ENCODE measurements around the gene ZNF532.
"Not testable (repeated sequence)": the region's sequence is repeated elsewhere in the genome, so short reads cannot be mapped to it uniquely, and the experiment has no call there.

Gene ZNF532, protein sequence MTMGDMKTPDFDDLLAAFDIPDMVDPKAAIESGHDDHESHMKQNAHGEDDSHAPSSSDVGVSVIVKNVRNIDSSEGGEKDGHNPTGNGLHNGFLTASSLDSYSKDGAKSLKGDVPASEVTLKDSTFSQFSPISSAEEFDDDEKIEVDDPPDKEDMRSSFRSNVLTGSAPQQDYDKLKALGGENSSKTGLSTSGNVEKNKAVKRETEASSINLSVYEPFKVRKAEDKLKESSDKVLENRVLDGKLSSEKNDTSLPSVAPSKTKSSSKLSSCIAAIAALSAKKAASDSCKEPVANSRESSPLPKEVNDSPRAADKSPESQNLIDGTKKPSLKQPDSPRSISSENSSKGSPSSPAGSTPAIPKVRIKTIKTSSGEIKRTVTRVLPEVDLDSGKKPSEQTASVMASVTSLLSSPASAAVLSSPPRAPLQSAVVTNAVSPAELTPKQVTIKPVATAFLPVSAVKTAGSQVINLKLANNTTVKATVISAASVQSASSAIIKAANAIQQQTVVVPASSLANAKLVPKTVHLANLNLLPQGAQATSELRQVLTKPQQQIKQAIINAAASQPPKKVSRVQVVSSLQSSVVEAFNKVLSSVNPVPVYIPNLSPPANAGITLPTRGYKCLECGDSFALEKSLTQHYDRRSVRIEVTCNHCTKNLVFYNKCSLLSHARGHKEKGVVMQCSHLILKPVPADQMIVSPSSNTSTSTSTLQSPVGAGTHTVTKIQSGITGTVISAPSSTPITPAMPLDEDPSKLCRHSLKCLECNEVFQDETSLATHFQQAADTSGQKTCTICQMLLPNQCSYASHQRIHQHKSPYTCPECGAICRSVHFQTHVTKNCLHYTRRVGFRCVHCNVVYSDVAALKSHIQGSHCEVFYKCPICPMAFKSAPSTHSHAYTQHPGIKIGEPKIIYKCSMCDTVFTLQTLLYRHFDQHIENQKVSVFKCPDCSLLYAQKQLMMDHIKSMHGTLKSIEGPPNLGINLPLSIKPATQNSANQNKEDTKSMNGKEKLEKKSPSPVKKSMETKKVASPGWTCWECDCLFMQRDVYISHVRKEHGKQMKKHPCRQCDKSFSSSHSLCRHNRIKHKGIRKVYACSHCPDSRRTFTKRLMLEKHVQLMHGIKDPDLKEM (N-terminal part only)

DNA sequence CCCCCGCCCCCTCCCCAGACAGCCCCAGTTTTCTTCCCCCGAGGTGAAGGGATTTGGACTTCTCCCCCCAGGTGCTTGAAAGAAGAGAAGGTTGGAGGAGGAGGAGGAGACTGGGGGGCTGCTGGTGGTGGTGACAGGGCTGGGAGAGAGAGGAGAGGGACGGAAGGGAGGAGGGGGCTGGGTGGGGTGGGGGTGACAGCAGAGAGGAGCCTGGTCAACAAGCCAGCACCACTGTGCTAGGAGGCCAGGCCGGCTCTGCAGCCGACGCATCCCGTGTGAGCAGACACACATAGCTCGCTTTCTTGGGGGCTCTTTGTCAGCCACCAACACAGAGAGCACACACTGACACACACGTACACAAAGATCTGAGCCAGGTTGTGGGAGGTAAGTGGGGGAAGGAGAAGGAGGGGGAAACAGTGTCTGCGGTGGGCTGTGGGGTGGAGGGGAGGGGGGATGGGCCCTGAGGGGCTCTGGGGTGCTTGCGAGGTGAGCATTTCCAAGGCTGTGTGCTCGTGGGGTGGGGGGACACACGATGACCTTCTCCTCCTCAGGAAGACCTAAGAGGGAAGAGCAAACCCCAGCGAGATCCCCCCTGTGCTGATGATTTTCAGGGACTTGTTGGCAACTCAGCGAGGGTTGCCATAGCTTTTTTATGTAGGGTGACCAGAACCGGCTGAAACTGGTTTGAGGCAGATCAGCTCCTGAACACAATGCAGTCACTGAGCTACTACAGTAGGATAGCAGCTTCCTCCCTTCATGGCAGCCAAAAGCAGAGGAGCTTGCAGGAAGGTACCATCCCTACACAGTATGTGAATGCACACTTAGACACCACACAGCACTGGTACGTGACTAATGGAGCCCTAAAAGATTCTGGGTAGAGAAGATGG lies at the start of gene ZNF532:
Gene ZNF532, plus strand, starts transcription at position 732 of the 887 bp plus-strand sequence. CDS start 53,411 bp downstream, outside the sequence.
- DNase-seq = no peak

DNA sequence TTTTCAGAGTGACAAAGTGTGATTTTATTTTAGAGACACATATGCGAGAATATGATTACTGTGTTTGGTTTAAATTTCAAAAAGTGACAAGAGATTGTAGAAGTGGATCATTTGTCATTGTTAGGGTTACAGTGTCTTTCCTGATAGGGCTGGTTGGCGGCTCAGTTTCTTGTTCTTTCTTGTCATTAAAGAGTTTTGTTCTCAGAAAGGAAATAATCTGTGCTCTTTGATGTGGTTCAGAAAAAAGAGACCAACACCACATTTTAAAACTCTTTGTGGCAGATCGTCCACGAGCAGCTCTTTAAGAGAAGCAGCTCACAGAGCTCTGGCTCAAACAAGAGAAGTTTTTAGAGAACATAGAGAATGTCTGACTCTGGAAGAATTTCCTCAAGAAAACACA lies 45.6 kb upstream of the ZNF532 start:
- no peak for DNase-seq

DNA sequence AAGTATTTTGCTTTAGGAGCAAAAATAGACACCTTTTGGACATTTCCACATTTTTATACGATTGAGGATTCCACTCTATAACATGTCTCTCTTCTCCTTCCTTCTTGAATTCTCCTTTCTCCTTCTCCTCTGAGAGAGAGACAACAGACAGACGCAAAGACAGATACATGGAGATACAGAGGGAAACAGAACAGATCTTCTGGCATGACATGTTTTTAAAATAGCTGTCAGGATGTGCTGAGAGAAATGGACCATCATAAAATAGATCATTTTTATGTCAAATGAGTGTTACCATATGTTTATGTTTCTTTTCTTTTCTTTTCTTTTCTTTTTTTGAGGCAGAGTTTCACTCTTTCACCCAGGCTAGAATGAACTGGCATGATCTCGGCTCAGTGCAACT lies 44.4 kb upstream of the ZNF532 start:
- DNase-seq = no peak

DNA sequence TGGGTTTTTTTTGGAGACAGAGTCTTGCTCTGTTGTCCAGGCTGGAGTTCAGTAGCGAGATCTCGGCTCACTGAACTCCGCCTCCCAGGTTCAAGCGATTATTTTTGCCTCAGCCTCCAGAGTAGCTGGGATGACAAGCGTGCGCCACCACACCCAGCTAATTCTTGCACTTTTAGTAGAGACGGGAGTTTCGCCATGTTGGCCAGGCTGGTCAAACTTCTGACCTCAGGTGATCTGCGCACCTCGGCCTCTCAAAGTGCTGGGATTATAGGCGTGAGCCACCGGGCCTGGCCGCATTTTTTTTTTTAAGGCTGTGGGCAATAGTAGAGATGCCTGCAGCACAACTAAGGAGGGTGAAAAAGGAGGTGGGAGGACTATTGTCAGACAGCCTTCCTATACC lies 41.7 kb upstream of the ZNF532 start:
- no peak for DNase-seq

DNA sequence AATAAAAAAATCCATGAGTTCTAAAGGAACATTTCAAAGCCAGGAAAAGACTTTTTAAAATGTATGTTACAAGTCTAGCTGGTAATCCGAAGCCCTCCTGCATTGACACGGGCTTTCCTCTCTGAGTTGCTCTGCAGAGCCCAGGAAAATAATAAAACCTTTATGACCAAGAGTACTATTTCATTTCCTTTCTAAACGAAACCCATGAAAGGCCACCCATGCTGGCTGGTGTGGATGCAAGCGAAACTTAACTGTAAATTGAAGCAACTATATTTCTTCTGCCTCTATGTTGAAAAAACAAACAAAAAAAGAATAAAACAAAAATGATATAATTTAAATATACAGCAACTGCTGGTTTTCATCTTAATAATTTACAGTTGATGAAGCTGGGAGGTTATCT lies 41.3 kb upstream of the ZNF532 start:
- DNase-seq = no peak

DNA sequence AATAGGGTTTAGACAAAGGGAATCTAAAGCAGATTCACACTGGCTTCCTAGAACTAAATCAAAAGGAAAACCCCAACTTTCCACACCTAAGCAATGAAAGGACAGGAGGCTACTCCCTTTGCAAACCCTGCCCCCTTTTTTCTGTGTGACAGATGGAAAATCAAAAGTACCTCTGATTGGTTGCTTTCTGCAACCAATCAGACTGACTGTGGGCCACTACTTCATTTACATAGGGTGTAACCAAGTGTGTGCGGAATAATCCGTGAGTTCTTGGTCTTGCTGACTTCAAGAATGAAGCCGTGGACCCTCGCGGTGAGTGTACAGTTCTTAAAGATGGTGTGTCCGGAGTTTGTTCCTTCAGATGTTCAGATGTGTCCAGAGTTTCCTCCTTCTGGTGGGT lies 37.8 kb upstream of the ZNF532 start:
- DNase-seq = not testable (repeated sequence)

DNA sequence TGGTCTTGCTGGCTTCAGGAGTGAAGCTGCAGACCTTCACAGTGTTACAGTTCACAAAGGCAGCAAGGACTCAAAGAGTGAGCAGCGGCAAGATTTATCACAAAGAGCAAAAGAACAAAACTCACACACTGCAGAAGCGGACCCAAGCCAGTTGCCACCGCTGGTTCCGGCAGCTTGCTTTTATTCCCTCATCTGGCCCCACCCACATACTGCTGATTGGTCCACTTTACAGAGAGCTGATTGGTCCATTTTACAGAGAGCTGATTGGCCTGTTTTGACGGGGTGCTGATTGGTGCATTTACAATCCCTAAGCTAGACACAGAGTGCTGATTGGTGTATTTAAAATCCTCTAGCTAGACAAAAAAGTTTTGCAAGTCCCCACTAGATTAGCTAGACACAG lies 37.2 kb upstream of the ZNF532 start:
- DNase-seq = no peak

DNA sequence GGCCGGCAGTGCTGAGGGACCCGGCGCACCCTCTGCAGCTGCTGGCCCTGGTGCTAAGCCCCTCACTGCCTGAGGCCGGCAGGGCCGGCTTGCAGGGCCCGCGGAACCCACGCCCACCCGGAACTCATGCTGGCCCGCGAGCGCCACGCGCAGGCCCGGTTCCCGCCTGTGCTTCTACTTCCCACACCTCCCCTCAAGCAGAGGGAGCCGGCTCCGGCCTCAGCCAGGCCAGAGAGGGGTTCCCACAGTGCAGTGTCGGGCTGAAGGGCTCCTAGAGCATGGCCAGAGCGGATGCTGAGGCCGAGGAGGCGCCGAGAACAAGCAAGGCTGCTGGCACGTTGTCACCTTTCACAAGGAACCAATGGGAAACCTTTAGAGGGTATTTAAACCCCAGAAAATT lies 36.8 kb upstream of the ZNF532 start:
- DNase-seq = no peak

DNA sequence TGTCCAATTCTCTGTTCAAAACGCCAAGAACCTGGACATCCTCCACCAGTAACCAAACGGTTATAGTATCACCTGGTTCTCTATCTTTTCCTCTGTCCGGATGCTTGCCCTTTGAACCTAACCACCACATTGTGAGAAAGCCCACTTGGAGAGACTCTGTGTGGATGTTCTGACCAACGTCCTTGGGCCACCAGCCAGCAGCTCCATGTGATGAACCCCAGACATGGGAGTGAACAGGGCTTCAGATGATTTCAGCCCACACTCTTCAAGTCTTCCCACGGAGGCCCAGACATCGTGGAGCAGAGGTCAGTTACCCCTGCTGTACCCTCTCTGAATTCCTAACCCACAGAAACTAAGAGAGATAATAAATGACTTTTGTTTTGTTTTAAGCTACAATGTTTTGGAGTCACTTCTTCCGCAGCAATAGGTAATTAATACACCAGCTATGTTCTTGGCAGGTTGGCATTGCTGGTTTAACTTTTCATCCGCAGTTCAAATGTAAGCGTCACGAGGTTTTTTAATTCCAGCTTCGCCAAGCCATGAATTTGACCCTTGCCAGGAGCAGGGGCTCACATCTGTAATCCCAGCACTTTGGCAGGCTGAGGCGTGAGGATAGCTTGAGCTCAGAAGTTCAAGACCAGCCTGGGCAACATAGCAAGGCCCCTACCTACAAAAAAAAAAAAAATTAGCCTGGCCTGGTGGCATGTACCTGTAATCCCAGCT lies 36.1 kb upstream of the ZNF532 start:
- no peak for DNase-seq

DNA sequence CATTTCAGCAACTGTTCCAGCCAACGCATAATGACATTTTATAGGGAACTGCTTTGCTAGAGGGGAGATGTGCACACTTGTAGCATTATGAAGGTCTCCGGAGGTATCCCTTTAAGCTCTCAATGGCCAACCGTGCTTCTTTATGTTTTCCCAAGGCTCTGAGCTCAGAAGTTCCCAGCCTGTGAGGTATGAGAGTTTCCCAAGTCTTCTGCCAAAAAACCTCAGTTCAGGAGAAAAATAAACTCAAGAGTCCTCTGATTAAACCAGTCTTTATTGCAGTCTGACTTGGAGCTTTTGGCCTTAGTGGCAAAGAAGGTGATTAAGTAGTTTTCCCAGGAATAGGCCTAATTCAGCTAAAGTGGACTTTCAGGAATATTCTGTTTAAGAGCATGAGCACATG lies 35.4 kb upstream of the ZNF532 start:
- no peak for DNase-seq

DNA sequence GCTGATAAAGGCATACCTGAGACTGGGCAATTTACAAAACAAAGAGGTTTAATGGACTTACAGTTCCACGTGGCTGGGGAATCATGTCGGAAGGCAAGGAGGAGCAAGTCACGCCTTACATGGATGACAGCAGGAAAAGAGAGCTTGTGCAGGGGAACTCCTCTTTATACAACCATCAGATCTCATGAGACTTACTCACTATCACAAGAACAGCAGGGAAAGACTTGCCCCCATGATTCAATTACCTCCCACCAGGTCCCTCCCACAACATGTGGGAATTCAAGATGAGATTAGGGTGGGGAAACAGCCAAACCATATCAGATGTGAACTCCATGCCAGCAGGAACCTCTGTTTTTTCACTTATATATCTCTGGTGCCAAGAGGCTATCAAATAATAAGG lies 34.8 kb upstream of the ZNF532 start:
- DNase-seq = not testable (repeated sequence)

DNA sequence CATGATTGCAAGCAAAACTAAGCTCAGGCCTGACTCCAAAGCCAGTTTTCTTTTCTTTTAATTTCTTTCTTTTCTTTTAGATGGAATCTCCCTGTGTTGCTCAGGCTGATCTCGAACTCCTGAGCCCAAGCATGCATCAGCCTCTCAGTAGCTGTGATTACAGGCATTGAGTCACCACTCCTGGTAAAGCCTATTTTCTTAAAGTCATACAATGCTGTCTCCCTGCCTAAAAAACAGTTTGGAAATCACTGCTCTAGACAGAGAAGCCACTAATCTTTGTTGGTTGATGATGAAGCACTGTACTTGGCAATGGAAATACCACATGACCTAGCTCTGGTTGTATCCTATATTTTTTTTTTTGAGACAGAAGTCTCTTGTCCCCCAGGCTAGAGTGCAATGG lies 33.1 kb upstream of the ZNF532 start:
- no peak for DNase-seq

DNA sequence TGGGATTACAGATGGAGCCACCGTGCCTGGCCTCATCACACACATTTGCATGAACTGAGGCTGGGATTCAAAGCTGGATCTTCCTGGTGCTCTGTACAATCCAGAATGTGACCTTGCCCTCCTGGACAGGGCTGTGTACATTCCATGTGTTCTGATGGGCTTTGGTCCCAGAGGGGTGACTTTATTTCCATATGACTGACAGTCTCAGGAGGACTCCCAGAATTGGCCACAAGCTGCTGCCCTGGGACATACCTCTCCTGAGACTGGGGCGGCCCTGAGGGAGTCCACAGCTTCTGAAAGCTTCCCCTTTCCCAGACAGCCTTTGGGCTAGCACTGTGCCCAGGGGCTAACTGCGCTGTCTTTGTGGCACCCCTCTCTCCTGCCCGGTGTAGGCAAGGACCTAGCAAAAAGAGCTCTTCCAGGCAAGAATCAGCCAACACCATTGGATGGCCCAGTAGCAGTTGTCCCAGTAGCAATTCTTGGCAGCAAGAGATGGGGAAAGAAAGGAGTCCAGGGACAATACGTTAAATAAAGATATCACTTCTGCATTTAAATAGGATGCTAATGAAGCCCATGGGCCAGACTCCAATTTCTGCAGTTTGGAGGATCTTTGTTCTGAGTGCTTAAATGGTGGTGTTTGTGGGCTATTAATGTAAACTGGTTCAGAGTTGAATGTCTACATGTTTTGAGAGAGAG lies 26.4 kb upstream of the ZNF532 start:
- no peak for DNase-seq

DNA sequence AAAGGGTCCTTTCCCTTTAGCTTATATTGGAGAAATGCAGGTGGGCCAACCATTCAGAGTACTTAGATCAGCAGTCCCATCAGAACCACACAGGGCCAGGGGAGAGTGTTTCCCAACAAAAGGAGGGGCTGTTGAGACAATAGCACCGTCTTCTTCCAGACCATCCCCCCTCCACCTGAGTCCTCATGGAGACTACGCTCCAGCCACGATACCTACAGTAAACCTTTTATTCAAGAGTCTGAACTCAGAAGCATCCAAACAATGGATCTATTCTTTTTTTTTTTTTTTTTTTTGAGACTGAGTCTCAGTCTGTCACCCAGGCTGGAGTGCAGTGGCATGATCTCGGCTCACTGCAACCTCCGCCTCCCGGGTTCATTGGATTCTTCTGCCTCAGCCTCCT lies 25.7 kb upstream of the ZNF532 start:
- no peak for DNase-seq

DNA sequence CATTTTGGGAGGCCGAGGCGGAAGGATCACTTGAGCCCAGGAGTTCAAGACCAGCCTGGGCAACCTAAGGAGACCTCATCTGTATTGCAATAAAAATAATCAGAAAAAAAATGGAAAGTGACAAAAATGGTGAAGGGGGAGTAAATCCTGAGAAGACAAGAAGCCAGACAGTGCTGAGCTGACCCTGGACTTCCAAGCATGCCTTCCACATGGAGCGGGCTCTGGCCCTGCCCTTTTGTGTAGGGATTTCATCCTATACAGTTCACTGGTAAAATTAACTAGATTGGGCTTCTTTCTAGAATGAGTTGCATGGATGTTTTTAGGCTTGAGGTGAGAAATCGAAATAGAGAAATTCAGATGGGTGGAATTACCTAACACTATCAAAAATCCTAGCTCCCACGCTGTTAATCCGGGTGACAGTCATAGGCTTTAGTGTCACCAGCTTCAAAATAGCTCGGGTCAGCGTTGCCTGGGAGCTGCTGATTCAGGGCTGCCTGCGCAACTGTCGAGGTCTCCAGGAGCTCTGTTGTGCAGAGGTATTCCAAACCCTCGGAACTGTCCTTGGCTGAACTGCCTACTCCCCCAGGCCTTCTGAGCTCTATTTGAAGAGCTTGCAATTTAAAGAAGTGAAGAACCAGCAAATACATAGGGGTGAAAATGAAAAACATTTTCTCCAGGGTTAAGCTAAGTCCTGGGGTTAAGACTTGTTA lies 21.5 kb upstream of the ZNF532 start:
- no peak for DNase-seq

DNA sequence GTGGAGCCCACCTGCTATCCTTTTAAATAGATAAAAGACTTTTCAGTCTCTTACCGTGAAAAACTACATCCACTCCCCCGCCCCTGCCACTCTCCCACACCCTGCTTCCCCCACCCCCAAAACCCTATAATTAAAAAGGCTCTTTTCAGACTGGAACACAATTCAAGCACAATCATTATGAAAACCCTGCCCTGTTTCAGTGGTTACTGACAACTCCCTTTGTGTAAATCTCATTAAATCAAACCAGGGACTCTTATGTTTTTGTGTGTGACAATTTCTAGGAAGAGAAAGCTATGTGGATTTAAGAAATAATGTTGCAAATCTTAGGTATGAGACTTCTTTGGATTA lies 21.0 kb upstream of the ZNF532 start:
- no peak for DNase-seq

DNA sequence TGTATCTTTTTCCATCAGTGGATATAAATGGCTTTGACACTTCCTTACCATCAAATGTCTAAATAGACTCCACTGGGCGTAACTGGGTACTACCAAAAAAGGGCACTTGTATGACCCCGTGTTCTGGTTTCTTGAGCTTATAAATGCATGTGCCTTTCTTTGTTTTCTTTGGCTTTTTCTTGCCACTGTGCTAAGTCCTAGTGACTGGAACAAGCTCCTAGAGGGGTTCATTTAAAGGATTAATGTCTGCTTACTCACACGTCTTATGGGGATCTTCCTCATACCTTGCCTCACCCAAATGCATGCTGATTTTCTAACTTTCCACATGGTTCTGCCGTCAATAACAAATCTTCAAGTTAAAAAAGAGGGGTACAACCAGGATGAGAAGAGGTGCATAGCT lies 19.8 kb upstream of the ZNF532 start:
- no peak for DNase-seq

DNA sequence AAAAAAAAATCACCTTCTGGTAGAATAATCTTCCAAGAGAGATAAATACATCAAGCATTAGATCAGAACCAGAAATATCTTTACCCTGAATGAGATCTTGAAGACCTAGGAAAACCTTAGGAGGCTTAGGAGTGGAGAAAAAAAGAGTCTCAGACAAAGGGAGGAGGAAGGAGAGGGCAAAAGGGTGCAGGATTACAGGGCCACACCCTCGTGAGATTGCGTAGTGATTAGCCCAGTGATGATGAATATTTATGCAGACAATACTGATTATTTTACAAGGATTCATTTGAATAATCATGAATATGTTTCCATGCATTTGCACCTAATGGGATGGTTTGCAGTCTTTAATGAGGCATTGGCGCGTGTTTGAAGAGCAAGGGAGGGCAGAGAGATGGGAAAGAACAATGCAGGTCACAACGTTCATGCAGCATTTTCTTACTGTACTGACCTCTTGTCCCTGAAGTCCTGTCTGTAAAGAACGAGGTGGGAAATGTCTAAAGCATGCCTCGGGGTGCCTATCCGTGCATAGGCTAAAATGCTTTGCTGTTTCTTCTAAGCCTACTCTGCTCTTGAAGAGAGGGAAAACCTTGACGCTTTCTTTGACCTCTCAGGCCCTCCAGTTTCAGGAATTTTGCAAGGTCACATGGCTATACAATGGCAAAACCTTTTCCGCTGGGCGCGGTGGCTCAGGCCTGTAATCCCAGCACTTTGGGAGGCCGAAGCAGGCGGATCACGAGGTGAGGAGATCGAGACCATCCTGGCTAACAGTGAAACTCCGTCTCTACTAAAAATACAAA lies 18.6 kb upstream of the ZNF532 start:
- DNase-seq = no peak

DNA sequence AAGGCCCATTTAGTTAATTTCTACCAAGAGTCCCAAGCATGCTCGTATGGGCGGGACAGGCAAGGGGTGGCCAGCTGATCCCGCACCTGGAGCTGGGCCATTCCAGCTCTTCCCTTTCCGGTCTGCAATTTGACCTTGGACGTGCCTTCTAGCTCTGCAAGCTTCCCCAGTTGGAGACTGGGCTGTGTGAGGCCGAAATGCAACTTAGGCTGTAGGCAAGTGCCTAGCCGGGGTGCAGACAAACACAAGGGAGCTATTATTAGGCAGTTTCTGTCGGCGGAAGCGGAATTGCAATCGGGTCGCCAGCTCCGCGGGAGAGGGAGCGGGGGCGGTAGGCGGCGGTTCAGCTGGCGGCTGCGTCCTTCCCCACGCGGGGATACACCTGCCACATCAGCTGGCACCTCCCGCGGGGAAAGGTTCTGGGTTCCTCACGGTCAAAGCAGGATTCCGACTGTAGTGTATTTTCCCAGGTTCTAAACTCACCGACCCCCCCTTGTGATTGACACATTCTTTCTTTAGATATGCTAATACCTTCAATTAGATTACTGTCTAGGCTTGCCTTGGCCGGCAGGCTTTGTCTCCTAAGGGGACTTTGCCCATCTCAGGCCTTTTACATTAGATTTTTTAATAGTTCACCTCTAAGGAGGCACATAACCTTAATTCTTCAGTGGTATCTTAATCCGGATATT lies 17.1 kb upstream of the ZNF532 start:
- DNase-seq = no peak
